Superior temporal gyrus (tissue), 1 donor: ENCODE measurements around the gene CELF4.
A peak's percentile ranks its signal among the peaks of the same experiment; 100 is the strongest.

ENCODE experiments used
- DNase-seq: peaks from one replicate; pipeline ENCODE4 v3.0.0-alpha.2; 2016; ENCODE audit errors: extremely low spot score

CELF4 gene

DNA sequence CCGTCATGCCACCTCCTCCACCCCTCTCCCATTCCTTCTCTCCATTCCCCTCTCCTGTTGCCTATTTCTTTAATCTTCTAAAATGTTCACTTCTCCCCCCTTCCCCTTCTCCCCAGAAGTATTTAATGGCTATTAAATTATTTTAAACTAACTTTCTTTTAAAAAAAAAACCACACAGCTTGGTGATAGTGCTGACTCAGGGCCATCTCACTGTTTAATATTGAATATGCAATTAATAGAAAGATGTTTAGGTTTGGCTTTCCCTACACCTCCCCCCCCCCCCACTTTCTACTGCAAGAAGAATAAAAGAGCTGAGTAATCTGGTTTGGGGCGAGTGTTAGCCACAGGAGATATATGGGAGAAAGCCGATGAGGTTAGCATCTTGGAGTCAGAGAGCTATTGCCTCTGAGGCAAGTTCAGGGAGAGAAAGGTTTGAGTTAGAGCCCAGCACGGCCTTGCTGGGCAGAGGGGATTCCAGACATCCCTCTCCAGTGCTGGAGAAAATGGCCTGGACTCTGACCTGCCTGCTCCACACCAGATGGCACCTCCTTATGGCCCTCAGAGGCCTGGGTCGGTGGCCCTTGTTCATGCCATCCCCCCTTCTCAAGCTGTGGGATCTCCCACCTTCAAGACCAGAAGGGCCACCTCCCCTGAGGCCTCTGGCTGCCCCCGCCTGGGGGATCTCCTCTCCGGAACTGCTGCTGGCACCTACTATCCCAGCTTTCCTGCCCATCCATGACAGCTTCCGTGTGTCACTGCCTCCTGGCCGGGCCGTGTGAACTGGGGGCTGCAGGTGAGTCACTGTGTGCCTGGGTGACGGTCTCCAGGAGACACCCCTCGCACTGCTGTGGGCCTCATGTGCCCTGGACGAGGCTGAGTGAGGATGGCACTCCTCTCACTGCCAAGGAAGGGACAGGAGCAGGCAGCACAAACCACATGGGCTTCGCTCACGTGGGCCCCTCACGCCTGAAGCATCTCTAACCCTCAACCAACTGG, 246.9 kb downstream of the CELF4 start:
- no peak for DNase-seq

DNA sequence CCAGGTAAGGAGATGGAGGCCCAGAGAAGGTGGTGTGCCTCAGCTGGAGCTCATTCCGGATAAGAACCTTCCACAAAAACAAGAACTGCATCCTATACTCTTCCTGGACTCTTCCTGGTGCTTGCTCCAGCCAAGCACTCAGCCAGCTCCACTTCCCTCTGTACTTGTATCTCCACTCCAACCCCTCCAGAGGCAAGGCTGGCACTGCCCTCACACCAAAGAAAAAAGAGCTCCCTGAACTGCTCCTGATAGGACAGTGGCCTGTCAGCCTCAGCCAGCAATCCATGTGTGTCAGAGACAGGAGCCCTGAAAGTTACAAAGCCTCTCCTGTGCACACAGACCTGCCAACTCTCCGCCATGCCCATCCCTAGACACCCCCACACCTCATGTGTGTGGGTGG, 248.1 kb downstream of the CELF4 start:
- DNase-seq = no peak

DNA sequence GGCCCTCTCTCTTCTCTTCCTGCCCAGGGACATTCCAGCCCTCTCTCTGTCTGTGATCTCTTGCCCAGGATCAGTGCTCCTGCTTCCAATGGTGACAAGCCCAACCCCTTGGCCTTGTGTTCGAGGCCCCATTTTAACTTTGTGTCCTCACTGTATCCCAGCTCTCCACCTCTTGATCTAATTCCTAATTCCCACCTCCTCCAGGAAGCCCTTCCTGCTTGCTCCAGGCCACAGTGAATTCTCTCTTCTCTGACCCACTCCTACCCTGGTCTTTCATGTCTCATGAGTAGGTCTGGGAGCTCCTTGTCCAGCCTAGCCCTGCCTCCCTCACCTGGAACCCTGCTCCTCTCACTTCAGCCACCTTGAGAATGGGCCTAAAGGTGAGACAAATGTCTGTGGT, 249.1 kb downstream of the CELF4 start:
- no peak for DNase-seq

DNA sequence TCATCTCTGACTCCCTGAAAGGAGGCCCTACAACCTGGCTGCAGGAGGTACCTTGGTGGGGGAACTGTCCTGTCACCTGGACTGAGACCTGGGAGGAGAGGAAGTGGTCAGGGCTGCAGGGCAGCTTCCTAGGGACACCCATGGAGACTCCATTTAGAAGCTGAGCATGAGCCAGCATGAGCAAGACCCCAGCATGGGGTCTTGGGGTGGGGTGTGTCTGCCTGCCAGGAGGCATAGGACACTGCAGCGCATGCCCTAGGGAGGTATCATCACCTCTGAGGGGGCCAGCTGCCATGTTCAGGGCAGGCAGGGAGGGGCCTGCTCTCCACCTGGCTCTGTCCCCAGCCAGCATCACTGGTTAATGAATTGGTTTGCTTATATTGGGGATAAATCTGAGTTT, 249.7 kb downstream of the CELF4 start:
- DNase-seq = no peak

DNA sequence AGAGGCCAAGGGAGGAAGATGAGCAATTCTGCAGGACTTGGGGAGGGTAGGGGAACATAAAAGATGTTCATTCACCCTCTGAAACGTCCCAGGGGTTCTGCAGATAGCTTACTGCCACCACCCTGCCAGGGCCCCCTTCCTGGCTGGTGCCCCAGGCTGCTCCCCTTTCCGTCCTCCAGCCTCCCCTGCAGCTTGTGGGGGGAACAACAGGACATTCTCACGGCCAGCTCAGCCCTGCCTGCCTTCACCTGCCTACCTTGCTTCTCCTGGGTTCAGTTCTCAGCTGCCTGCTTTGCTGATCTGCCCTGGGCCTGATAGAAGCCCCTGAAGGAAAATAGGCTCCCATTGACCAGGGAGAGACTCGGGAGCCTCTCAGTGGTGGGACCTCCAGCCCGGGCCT, 251.1 kb downstream of the CELF4 start:
- no peak for DNase-seq

DNA sequence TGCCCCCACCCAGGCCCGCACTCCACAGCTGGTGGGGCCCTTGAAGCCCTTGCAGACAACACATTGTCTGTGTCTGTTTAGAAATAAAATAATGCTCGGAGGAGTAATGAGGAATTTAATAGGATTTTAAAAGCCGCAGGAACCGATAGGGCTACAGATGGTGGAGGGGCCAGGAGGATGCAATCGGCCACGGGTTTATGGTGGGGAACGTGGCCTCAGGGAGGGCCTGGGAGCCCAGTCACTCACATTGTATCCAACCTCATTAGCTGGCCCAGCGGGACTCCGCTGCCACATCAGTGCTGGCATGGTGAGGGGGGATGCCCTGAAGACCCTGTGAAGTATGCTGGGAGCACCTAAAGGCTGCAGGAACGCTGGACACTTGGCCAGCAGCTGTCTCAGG, 252.0 kb downstream of the CELF4 start:
- no peak for DNase-seq

DNA sequence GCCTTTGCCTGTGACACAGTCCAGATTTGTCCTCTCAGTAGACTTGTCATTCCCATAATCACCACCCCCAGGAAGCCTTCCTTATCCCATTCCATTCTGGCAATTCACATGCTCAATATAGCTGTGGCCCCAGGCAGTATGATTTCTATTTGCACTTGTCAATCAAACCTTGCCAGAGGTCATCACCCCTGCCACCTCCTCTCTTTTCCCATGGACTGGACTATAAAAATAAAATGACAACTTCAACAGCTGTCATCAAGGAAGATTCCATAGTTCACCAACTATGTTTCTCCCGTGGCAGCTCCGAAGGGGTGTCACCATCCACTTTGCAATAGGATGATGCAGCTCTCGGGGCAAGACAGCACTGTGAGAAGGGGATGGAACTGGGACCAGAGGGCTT, 255.7 kb downstream of the CELF4 start:
- no peak for DNase-seq

DNA sequence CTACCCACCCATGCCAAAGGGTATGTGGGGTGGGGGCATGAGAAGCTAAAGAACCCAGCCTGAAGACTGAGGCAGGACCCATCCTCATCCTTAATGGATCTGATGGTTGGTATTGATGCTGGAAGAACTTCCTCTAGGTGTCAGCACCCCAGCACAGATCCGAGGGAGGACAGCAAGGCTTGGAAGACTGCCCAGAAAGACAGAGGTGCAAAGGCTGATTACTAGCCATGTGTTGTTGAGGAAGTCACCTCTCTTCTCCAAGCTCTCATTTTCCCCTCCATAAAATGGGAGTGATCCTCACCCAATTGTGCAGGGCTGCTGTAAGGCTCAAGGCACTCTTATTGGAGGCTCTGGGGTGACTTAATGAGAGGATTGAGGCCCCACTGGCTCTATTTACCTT, 256.5 kb downstream of the CELF4 start:
- DNase-seq = no peak

DNA sequence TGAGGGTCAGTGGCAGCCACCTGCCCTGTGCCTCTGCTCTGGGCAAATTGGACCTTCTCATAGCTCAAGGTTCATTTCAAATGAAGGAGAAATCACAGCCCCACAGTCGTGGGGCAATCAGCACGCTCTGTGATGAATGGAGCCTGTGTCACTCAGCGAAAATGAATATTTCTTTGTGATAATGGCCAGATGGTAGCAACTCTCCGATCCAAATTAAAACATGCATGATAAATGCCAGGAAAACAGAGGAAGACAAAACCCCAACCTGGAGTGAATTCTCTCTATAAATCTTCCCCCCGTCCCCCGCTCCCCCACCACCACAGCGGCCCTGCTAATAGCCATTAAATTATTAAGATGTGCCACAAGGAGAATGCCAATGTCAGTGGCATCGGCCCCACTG, 258.4 kb downstream of the CELF4 start:
- DNase-seq = no peak

DNA sequence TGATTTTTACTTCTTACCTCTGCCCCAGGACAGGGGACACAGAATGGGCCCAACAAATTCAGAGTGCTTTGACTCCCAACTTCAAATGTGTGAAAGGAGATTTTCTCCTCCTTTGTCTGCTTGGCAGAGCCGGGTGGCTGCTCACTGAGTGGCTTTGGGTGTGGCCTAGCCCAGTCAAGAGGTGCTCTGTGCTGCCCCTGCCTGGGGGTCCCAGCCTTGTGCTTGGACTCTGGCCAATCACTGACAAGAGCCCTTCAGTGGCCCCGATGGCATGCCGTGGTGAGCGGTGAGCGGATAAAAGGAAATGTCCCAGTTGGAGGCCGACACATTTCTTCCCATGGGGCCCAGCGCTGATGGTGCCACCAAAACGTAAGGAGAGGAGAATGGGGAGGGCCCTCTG, 259.2 kb downstream of the CELF4 start:
- DNase-seq = no peak

DNA sequence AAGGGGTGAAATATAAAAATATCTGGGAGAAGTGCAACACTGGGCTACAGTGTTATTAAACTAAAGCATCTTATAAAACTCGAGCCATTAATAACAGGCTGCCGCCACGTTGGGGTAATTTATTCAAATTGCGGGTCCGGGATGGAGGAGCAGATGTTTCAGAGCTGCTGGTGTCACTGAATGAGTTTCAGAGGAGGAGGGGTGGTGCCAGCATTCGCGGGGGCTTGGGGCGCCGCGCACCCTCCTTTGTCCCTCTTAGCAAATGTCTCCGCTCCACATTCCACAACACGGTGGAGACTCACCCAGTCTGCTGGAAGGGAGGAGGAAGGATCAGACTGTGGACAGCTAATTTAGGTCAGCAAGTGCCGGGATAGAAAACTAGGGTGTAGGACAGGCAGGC, 260.5 kb downstream of the CELF4 start:
- no peak for DNase-seq

DNA sequence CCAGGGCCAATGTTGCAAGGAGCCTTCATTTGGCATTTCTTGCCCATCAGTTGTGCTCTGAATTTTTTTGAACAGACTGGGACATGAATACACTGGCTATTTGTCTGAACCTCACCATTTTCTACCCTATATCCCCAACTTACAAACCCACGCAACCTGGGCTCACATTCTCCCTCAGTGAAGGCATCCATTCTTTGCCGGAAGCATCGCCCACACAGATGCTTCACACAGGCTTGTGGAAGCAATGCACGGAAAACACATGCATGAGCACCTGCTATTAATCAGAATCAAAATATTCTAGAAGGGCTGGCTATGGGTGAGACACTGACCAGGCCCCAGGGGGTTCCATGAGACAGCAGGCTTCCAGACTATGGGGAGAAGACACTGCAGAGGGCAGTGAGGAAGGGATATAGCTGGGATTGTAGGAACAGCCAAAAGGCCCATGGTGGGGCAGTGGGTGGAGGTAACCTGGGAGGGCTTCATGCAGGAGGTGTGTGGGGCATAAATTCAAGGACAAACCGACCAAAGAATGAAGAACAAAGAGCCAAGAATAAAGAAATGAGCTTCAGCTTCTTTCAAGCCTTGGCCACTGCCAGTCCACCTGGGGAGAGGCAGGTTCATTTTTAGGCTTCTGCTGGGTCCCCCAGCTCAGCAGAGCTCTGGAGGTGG, 261.5 kb downstream of the CELF4 start:
- peak; percentile 49 for DNase-seq

DNA sequence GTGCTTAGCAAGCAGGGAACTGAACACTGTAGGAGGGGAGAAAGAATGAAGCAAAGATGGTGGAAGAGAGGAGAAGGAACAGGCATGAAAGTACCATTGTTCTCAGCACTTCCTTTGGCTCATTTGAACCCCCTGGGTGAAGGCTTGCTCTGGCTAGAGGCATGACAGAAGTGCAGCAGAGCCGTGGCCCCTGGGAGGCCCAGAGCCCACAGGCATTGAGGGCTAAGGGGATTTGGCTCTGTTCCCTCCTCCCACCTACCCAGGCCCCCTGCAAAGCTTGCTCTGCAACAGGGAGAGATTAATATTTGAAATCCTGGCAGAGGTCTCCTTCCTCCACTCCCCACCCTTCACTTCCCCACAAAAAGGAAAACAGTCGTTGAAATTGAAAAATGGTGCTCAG, 262.6 kb downstream of the CELF4 start:
- no peak for DNase-seq

DNA sequence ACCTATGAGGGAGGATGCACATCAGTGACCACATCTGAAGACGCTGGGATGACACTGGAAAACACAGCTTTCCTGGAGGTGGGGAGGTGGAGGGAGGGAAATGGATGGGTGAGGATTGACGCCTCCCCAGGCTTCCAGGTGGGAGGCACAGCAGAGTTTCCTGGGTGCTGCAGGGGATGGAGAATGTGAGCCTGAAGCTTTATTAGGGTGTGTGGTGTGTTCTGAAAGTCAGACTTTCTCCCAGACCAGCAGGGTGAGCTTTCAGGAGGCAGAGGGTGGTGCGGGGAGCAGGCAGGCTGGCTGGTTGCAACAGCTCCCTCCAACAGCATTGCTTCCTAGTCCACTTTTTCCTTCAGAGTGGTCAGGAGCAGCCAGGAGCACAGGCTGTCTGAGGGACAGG, 263.1 kb downstream of the CELF4 start:
- DNase-seq = no peak

DNA sequence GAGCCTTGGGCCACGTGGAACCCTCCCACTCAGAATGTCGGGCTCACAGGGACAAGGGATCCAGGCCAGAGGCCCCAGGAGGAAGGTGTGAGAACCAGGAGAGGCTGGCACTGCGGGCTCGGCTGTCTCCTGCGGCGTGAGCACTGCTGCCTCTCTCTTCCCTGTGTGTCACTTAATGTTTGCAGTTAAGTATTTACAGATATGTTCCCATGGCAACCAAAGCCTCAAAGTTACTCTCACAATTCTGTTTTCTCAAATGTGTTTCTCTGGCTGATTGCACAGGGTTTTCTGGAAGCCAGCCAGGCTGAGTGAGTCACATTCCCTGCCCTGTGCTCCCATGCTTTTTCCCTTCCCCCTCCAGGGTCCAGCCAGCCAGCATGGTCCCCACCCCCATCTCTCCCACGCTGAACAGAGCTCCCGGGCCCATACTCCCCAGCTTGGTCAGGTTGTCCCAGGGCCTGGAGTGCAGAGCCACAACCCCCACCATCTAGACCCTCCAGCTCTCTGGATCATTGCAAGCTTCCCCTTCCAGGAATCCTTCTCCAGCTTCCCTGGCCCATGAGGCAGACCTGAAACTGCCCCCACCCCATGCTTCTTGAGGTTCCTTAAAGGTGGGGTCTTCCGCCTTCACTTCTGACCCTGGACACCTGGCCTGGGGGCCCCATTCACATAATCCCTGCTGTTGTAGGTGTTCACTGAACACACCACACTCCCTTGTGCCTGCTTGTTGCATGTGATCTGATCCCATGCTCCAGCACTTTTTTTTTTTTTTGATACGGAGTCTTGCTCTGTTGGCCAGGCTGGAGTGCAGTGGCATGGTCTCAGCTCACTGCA, 265.9 kb downstream of the CELF4 start:
- peak; percentile 80 for DNase-seq

DNA sequence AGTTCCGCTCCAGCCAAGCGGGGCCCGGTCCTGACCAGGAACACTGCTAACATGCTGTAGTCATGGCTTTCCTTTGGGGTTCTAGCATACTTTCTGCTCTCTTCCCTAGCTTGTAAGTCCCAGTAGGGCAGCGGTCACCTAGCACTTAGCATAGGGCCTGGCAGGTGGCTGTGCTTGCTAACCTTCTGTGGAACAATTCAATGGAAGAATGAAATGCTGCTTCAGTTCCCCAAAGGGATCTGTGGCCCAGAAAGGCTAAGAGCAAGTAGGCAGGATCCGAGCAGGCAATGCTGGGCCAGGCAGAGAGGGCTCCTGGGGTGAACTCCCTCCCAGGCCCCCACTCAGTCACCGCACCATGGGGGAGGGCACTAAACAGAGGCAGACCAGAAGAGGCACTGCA, 266.8 kb downstream of the CELF4 start:
- DNase-seq = no peak

DNA sequence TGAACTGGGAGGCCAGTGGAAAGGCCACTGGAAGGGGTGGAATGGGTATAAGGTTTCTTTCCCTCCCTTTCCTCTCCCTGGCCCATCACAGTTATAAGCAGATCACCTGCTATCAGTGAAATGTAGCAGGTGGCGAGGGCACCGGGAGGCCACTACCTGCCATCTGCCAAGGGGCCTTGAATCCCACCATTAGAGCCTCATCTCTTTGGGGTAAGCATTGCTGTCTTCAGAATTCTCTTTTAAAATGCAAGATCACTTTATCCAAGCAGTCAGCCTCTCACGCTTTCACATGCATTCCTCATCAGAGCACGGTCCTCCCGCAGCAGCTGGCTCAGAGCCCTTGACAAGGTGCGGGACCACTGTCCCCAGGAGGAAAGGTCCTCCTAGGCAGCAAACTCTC, 268.5 kb downstream of the CELF4 start:
- DNase-seq = no peak

DNA sequence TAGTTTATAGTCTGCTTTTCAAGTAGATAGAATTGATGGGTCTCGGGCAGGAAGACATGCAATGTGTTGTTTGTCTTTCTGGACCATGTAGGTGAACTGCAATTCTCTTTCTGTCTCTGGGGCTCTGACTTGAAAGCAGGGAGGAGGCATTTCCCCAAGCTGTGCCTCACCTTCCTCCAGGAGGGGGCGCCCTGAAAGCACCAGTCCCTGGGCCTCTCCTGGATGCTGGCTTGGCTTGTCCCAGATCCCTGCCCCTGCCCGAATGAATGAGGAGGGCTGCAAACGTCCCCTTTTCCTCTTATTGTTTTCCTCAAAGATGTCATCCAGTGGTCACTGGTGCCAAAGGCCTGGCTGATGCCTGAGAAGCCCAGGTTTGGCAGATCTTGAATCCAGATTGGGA, 270.6 kb downstream of the CELF4 start:
- DNase-seq = no peak

DNA sequence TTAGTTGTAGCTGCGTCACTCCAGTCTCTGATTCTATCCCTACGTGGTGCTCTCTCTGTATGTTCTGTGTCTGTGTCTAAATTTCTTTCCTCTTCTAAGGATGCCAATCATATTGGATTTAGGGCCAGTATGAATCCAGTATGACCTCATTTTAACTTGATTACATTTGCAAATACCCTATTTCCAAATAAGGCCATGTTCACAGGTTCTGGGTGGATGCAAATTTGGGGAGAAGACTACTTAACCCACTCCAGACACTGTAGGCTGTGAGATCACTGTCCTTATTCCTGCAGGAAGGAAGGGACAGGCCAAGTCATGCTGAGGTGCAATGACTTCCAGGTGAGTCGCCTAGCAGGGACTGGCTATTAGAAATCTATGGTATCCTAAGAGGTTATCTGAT, 272.2 kb downstream of the CELF4 start:
- DNase-seq = no peak

DNA sequence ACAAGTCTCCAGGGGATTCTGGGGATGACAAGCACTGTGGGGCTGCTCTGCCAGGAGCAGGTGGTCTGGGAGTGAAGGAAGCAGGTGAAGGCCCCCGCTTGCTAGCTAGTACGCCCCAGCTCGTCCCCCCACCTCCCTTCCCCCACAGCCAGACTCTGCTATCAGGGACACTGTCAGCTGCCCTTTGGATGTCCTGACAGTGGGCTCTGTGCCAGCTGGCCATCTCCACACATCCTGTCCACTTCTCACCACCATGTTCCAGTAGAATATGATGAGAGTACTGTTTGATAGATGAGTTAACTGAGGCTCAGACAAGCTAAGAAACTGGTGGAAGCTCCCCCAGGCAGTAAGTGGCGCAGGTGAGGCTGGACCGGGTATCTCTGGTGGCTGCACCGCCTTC, 276.2 kb downstream of the CELF4 start:
- DNase-seq = no peak

DNA sequence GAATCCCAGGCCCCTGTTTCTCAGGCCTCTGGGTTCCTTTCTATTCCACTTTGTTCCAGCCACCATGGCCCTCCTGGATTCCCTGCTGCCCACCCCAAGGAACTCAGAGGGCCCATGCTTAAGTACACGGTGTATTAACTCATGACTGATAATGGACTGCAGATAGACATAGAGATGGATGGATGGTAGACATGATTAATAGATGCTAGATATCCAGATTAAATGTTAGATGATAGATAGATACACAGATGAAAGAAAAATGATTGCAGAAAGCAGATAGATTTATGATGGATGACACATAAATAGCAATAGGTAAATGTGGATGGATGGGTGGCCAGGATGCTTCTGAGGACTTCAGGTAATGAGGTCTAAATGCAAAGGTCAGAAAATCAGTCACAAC, 278.0 kb downstream of the CELF4 start:
- no peak for DNase-seq

DNA sequence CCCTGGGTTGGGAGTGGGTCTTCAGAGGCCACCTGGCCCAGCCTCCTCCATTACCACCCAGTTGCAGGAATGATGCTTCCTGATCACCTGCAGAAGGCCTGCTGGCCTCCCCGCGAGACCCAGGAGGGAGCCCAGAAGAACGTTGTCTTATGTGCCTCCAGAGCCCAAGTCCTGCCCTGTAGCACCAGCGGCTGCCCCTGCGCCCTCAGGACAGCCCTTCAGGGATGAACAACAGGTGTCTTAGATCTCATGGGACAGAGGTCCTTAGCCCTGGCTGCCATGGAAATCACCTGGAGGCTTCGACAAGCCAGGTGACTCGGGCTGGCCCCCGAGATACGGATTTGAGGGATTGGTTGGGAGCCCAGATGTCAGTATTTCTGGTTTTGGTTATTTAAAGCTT, 278.8 kb downstream of the CELF4 start:
- no peak for DNase-seq
